Caco-2 (cell line): ENCODE data around the gene KRT27. TPM values are rescaled to one million over a fixed set of nuclear protein-coding genes. Genes with fewer than 3 reads are reported as not detected.
"Not testable (repeated sequence)": the region's sequence is repeated elsewhere in the genome, so short reads cannot be mapped to it uniquely, and the experiment has no call there.

Experiments used
- BruUV-seq: library from RNA; stranded (reverse); fragments of 400-500 nt; replicated peaks from 2 replicates; lab custom pipeline; 2021; lab: Mats Ljungman, UMichigan
- CTCF ChIA-PET: fragments of 300-600 bp; sonication (Branson Sonifier 250); formaldehyde crosslinking; loops from one replicate; lab custom pipeline; 2022; ENCODE audit warnings: antibody characterized with exemption; lab: Charles Lee
- POLR2A ChIA-PET: fragments of 300-600 bp; sonication (Branson Sonifier 250); formaldehyde crosslinking; loops from one replicate; lab custom pipeline; 2022; ENCODE audit warnings: antibody characterized with exemption; lab: Charles Lee
- DNase-seq, 2 experiments: peaks; one replicate each; pipeline versions ENCODE4 v3.0.0 to v3.0.0-alpha.2; 2020 to 2022
- H3K27me3 ChIP-seq: replicated peaks from 2 replicates; pipeline ENCODE4 v1.6.0; 2011; ENCODE audit warnings: low read length; ENCODE audit not compliant: control insufficient read depth, insufficient read depth
- H3K36me3 ChIP-seq: 2 replicates; pipeline ENCODE4 v1.5.1; 2011; ENCODE audit warnings: low read length; ENCODE audit not compliant: control insufficient read depth, insufficient read depth
- H3K4me1 ChIP-seq: fragments of 250-450 bp; sonication (Bioruptor Pico); 2 replicates; pipeline ENCODE4 v1.5.1; 2020; ENCODE audit warnings: mild to moderate bottlenecking
- H3K4me3 ChIP-seq: 2 replicates; pipeline ENCODE4 v1.5.1; 2011; ENCODE audit warnings: low read depth, mild to moderate bottlenecking, control low read depth, low read length
- H3K9me3 ChIP-seq: fragments of 250-450 bp; sonication (Bioruptor Pico); 2 replicates; pipeline ENCODE4 v1.5.1; 2020; ENCODE audit warnings: mild to moderate bottlenecking, moderate library complexity
- H3K27ac Mint-ChIP-seq: one replicate; pipeline ENCODE4 v1.8.0; 2022; ENCODE audit warnings: mixed read lengths; ENCODE audit not compliant: unreplicated experiment
- H3K27me3 Mint-ChIP-seq: one replicate; pipeline ENCODE4 v1.8.0; 2022; ENCODE audit warnings: mixed read lengths; ENCODE audit not compliant: insufficient read depth, unreplicated experiment
- H3K36me3 Mint-ChIP-seq: one replicate; pipeline ENCODE4 v1.8.0; 2022; ENCODE audit warnings: mild to moderate bottlenecking, mixed read lengths; ENCODE audit not compliant: insufficient read depth, unreplicated experiment
- H3K4me1 Mint-ChIP-seq: one replicate; pipeline ENCODE4 v1.8.0; 2022; ENCODE audit warnings: low read depth, mixed read lengths; ENCODE audit not compliant: unreplicated experiment
- H3K4me3 Mint-ChIP-seq: one replicate; pipeline ENCODE4 v1.8.0; 2022; ENCODE audit warnings: mild to moderate bottlenecking, moderate library complexity, mixed read lengths; ENCODE audit not compliant: unreplicated experiment
- H3K9me3 Mint-ChIP-seq: one replicate; pipeline ENCODE4 v1.8.0; 2022; ENCODE audit warnings: mixed read lengths; ENCODE audit not compliant: unreplicated experiment
- CTCF ChIP-seq, 2 experiments: fragments of 200-600 bp in 1 of 2; IDR thresholded peaks; 1 replicate in 1 of 2; 2 replicates in 1 of 2; pipeline versions ENCODE4 v1.5.1 to v1.8.0; 2011 to 2022; ENCODE audit warnings: antibody characterized with exemption in 1 of 2, control low read depth in 1 of 2, inconsistent platforms in 1 of 2, low read depth in 1 of 2, low read length in 1 of 2, mild to moderate bottlenecking in 1 of 2, moderate library complexity in 1 of 2; ENCODE audit not compliant: insufficient read depth in 1 of 2, severe bottlenecking in 1 of 2, unreplicated experiment in 1 of 2
- intact Hi-C: fragments of 100-400 bp; cut with micrococcal nuclease; formaldehyde crosslinking; loops from one replicate; pipeline ENCODE4 v1.10.0; 2022; ENCODE audit not compliant: unreplicated experiment
- total RNA-seq: library from RNA; stranded (reverse); gene quantifications from 2 replicates; pipeline ENCODE4 v1.2.3, GENCODE V29; 2022

The KRT27 gene
- total RNA-seq, 1 experiment from 2014 or later = not detected

GRCh38 chr17:40817103-40817682 is 34.8 kb upstream of the KRT27 start:
- H3K27ac Mint-ChIP-seq = peak overlapping the region; percentile 22
- CTCF ChIA-PET = interaction anchor here (0.5 to 0.6 kb wide), 3 partner anchors 513 to 950 kb away, joined by 3 read pairs; no protein-coding TSS in a partner anchor
- H3K4me3 ChIP-seq = no peak overlapping the region
- peaks cover 8% of the 10 kb centered on the region for H3K4me1 ChIP-seq
- H3K9me3 Mint-ChIP-seq = no peaks in the 10 kb centered on the region
- intact Hi-C loops = no loop called here
- peaks cover 3% of the 10 kb centered on the region for H3K36me3 ChIP-seq
- BruUV-seq = no TSS peak
- DNase-seq = no peak
- peaks cover 8% of the 10 kb centered on the region for H3K4me1 Mint-ChIP-seq
- no peaks in the 10 kb centered on the region for H3K9me3 ChIP-seq
- TF ChIP-seq CTCF (IDR thresholded peaks at IDR 0.05; ENCODE audit: insufficient read depth in 1 of 2, low read depth in 1 of 2, low read length in 1 of 2, severe bottlenecking in 1 of 2, unreplicated experiment in 1 of 2) = no peak
- POLR2A ChIA-PET = no interaction called here
- peak overlapping the region; percentile 83 for H3K4me3 Mint-ChIP-seq
- H3K36me3 Mint-ChIP-seq = peaks cover 12% of the 10 kb centered on the region
- H3K27me3 Mint-ChIP-seq = peaks cover 3% of the 10 kb centered on the region
- H3K27me3 ChIP-seq = no peaks in the 10 kb centered on the region; the same call in 1 of the 2 replicates

DNA sequence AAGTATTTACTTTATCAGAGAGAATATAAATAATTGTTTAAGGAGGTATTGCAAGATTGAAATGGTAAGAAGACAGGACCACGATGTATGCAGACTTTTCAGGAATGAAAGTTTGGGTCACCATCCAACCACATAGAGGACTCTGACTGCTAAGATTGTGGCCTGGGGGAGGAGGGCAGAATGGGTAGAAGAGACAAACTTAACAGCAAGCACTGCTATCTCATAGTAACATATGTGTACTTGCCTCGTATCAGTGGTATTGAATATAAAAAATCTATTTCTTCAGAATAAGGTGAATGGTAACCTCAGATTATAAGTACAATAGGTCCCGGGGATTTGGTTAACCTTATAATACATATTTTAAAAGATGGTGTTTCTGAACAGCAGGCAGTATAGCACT is 34.2 kb upstream of the KRT27 start:
- intact Hi-C loops = no loop called here
- Histone ChIP-seq H3K36me3 (peaks cover 3% of the 10 kb centered on the region), H3K27me3 (no peaks in the 10 kb centered on the region; the same call in 1 of the 2 replicates), H3K4me3 (no peak overlapping the region), H3K9me3 (no peaks in the 10 kb centered on the region), H3K4me1 (peaks cover 8% of the 10 kb centered on the region)
- H3K4me1 Mint-ChIP-seq = peaks cover 8% of the 10 kb centered on the region
- POLR2A ChIA-PET = interaction anchor here (0.6 to 0.7 kb wide), 2 partner anchors 182 to 875 kb away, joined by 3 read pairs; no protein-coding TSS in a partner anchor
- no peaks in the 10 kb centered on the region for H3K9me3 Mint-ChIP-seq
- peaks cover 8% of the 10 kb centered on the region for H3K27me3 Mint-ChIP-seq
- BruUV-seq = no TSS peak
- H3K36me3 Mint-ChIP-seq = peaks cover 12% of the 10 kb centered on the region
- no peak for DNase-seq
- no peak overlapping the region for H3K27ac Mint-ChIP-seq
- no peak for TF ChIP-seq CTCF (IDR thresholded peaks at IDR 0.05; ENCODE audit: insufficient read depth in 1 of 2, low read depth in 1 of 2, low read length in 1 of 2, severe bottlenecking in 1 of 2, unreplicated experiment in 1 of 2)
- peak overlapping the region; percentile 83 for H3K4me3 Mint-ChIP-seq
- CTCF ChIA-PET = interaction anchor here (0.5 kb wide), 1 partner anchor 514 kb away, joined by 3 read pairs; no protein-coding TSS in a partner anchor

- Mint-ChIP-seq H3K27me3 (peaks cover 13% of the 10 kb centered on the region), H3K4me3 (no peak overlapping the region), H3K27ac (no peak overlapping the region), H3K4me1 (peaks cover 11% of the 10 kb centered on the region), H3K9me3 (no peaks in the 10 kb centered on the region), H3K36me3 (peaks cover 12% of the 10 kb centered on the region)
- intact Hi-C loops = no loop called here
- CTCF ChIA-PET = interaction anchor here (0.9 kb wide), 1 partner anchor 195 kb away, joined by 5 read pairs; no protein-coding TSS in a partner anchor
- peaks cover 8% of the 10 kb centered on the region for H3K4me1 ChIP-seq
- no peaks in the 10 kb centered on the region; the same call in 1 of the 2 replicates for H3K27me3 ChIP-seq
- no peak for DNase-seq
- H3K9me3 ChIP-seq = no peaks in the 10 kb centered on the region
- H3K4me3 ChIP-seq = no peak overlapping the region
- TF ChIP-seq CTCF (IDR thresholded peaks at IDR 0.05; ENCODE audit: insufficient read depth in 1 of 2, low read depth in 1 of 2, low read length in 1 of 2, severe bottlenecking in 1 of 2, unreplicated experiment in 1 of 2) = no peak
- no TSS peak for BruUV-seq
- POLR2A ChIA-PET = no interaction called here
- H3K36me3 ChIP-seq = peaks cover 3% of the 10 kb centered on the region
Measured at GRCh38 chr17:40815381-40815780, 33.0 kb upstream of the KRT27 start.

DNA sequence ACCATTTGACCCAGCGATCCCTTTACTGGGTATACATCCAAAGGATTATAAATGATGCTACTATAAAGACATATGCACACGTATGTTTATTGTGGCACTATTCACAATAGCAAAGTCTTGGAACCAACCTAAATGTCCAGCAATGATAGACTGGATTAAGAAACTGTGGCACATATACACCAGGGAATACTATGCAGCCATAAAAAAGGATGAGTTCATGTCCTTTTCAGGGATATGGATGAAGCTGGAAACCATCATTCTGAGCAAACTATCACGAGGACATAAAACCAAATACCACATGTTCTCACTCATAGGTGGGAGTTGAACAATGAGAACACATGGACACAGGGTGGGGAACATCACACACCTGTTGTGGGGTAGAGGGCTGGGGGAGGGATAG is 32.3 kb upstream of the KRT27 start:
- DNase-seq, H3K36me3 ChIP-seq, H3K9me3 ChIP-seq, H3K27ac Mint-ChIP-seq, BruUV-seq, H3K4me1 ChIP-seq, H3K4me3 ChIP-seq, CTCF ChIA-PET, POLR2A ChIA-PET, intact Hi-C loops, H3K9me3 Mint-ChIP-seq, H3K4me3 Mint-ChIP-seq, H3K27me3 ChIP-seq: not testable (repeated sequence)
- peaks cover 19% of the 10 kb centered on the region for H3K27me3 Mint-ChIP-seq
- peaks cover 12% of the 10 kb centered on the region for H3K36me3 Mint-ChIP-seq
- peaks cover 14% of the 10 kb centered on the region for H3K4me1 Mint-ChIP-seq
